GM06990 (cell line): ENCODE measurements around the gene TTC28.

Experiments
- DNase-seq: peaks from one replicate; pipeline ENCODE4 v3.0.0-alpha.2; 2011; ENCODE audit not compliant: insufficient read length; ENCODE audit errors: extremely low read depth
- H3K27me3 ChIP-seq: replicated peaks from 2 replicates; pipeline ENCODE4 v1.6.0; 2011; ENCODE audit warnings: low read length; ENCODE audit not compliant: control insufficient read depth, insufficient read depth
- H3K36me3 ChIP-seq: 2 replicates; pipeline ENCODE4 v1.5.1; 2011; ENCODE audit warnings: low read length; ENCODE audit not compliant: control insufficient read depth, insufficient read depth
- H3K4me3 ChIP-seq: replicated peaks from 2 replicates; pipeline ENCODE4 v1.5.1; 2011; ENCODE audit warnings: low read depth, mild to moderate bottlenecking, control low read depth, low read length
- CTCF ChIP-seq: IDR thresholded peaks from 2 replicates; pipeline ENCODE4 v1.5.1; 2011; ENCODE audit warnings: low read length, control low read depth, mild to moderate bottlenecking, inconsistent platforms; ENCODE audit not compliant: insufficient read depth, poor library complexity, severe bottlenecking

The TTC28 gene

GRCh38 chr22:28260619-28261018 lies 419.0 kb downstream of the TTC28 start:
- H3K4me3 ChIP-seq, result no peak overlapping the region
- no peaks in the 10 kb centered on the region for H3K36me3 ChIP-seq
- TF ChIP-seq CTCF, result no peak
- H3K27me3 ChIP-seq, result no peaks in the 10 kb centered on the region; the same call in 1 of the 2 replicates
- DNase-seq, result no peak

- Histone ChIP-seq H3K36me3 (no peaks in the 10 kb centered on the region), H3K27me3 (no peaks in the 10 kb centered on the region; the same call in 1 of the 2 replicates), H3K4me3 (no peak overlapping the region)
- DNase-seq, result no peak
- TF ChIP-seq CTCF, result no peak
These were observed 419.8 kb downstream of the TTC28 start for GRCh38 chr22:28259774-28260312.

GRCh38 chr22:28254396-28254795 lies 425.2 kb downstream of the TTC28 start:
- H3K36me3 ChIP-seq, result no peaks in the 10 kb centered on the region
- H3K27me3 ChIP-seq, result no peaks in the 10 kb centered on the region
- H3K4me3 ChIP-seq, result no peak overlapping the region
- DNase-seq, result no peak
- no peak for TF ChIP-seq CTCF

- Histone ChIP-seq H3K27me3 (no peaks in the 10 kb centered on the region), H3K36me3 (no peaks in the 10 kb centered on the region), H3K4me3 (no peak overlapping the region)
- TF ChIP-seq CTCF, result no peak
- DNase-seq, result no peak
These were observed 427.1 kb downstream of the TTC28 start for GRCh38 chr22:28252539-28252938.

- H3K27me3 ChIP-seq, result no peaks in the 10 kb centered on the region; the same call in 1 of the 2 replicates
- TF ChIP-seq CTCF, result no peak
- no peak overlapping the region for H3K4me3 ChIP-seq
- DNase-seq, result no peak
- H3K36me3 ChIP-seq, result no peaks in the 10 kb centered on the region
These were observed 429.5 kb downstream of the TTC28 start for GRCh38 chr22:28250036-28250695.
